Activated CD8-positive, alpha-beta T cell treated with anti-CD3 and anti-CD28 coated beads, Interleukin-2, amount 10 ng/mL, durations not matched to agents 7 days and 5 days (primary cell): ENCODE results near the gene DIRAS2. TPM values are rescaled to one million over a fixed set of nuclear protein-coding genes. Genes with fewer than 3 reads are reported as not detected.

Source experiments
- ATAC-seq: fragments of 150-1000 bp; cut with Tn5 transposase; one replicate; pipeline ENCODE4 v1.10.0; 2021; ENCODE audit warnings: moderate library complexity
- CTCF ChIA-PET: fragments of 350-600 bp; sonication (Branson Sonifier 250); formaldehyde crosslinking; loops from one replicate; lab custom pipeline; 2021; ENCODE audit warnings: antibody characterized with exemption; lab: Charles Lee
- POLR2A ChIA-PET: fragments of 350-600 bp; sonication (Branson Sonifier 250); formaldehyde crosslinking; loops from one replicate; lab custom pipeline; 2021; ENCODE audit warnings: antibody characterized with exemption; lab: Charles Lee
- DNase-seq: peaks from one replicate; pipeline ENCODE4 v3.0.0-alpha.2; 2020
- H3K27ac Mint-ChIP-seq: one replicate; pipeline ENCODE4 v1.8.0; 2021; ENCODE audit warnings: mild to moderate bottlenecking, mixed read lengths
- H3K27me3 Mint-ChIP-seq: one replicate; pipeline ENCODE4 v1.8.0; 2021; ENCODE audit warnings: low read depth, mixed read lengths
- H3K36me3 Mint-ChIP-seq: one replicate; pipeline ENCODE4 v1.8.0; 2021; ENCODE audit warnings: low read depth, mixed read lengths
- H3K4me1 Mint-ChIP-seq: one replicate; pipeline ENCODE4 v1.8.0; 2021; ENCODE audit warnings: low read depth, mixed read lengths
- H3K4me3 Mint-ChIP-seq: one replicate; pipeline ENCODE4 v1.8.0; 2021; ENCODE audit warnings: mild to moderate bottlenecking, mixed read lengths
- H3K9me3 Mint-ChIP-seq: one replicate; pipeline ENCODE4 v1.8.0; 2022; ENCODE audit warnings: mixed read lengths; ENCODE audit not compliant: insufficient read depth
- total RNA-seq, 2 experiments: library from RNA; stranded (reverse); gene quantifications; one replicate each; pipeline ENCODE4 v1.2.3, GENCODE V29; 2021

The DIRAS2 gene
- total RNA-seq, 2 experiments from 2014 or later: not detected

GRCh38 chr9:90607701-90608516, 34.7 kb downstream of the DIRAS2 start:
- POLR2A ChIA-PET: no interaction called here
- Mint-ChIP-seq H3K4me1 (no peaks in the 10 kb centered on the region), H3K36me3 (no peaks in the 10 kb centered on the region), H3K4me3 (no peak overlapping the region), H3K9me3 (no peaks in the 10 kb centered on the region), H3K27me3 (no peaks in the 10 kb centered on the region), H3K27ac (no peak overlapping the region)
- CTCF ChIA-PET: no interaction called here
- ATAC-seq (no peak), DNase-seq (no peak)

- H3K27ac Mint-ChIP-seq: no peak overlapping the region
- H3K27me3 Mint-ChIP-seq: peaks cover 7% of the 10 kb centered on the region
- no peaks in the 10 kb centered on the region for H3K36me3 Mint-ChIP-seq
- no peaks in the 10 kb centered on the region for H3K9me3 Mint-ChIP-seq
- ChIA-PET CTCF (no interaction called here), POLR2A (no interaction called here)
- no peaks in the 10 kb centered on the region for H3K4me1 Mint-ChIP-seq
- ATAC-seq: no peak
- DNase-seq: no peak
- H3K4me3 Mint-ChIP-seq: no peak overlapping the region
These were observed 42.6 kb downstream of the DIRAS2 start for GRCh38 chr9:90600029-90600428.

DNA sequence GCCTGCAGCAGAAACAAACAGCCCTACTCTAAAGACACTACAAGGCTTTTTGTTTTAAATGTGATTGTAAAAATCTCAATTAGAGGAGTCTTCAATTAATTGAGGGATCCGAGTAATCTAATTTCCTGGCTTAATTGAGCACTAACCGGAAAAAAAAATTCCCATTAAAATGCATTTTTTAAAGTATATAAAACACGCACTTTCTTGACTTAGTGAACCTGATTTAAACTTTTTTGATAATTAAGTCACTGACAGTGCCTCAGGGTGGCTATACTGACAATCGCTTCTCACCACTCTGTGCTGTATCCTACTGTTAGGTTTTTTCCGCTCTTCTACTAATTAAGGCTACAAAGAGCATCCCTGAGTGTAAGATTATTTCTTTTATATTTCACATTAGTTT, 44.4 kb downstream of the DIRAS2 start:
- ChIA-PET CTCF (no interaction called here), POLR2A (no interaction called here)
- no peak for DNase-seq
- ATAC-seq: no peak
- H3K9me3 Mint-ChIP-seq: no peaks in the 10 kb centered on the region
- H3K27me3 Mint-ChIP-seq: peaks cover 7% of the 10 kb centered on the region
- no peaks in the 10 kb centered on the region for H3K36me3 Mint-ChIP-seq
- no peak overlapping the region for H3K27ac Mint-ChIP-seq
- H3K4me1 Mint-ChIP-seq: no peaks in the 10 kb centered on the region
- H3K4me3 Mint-ChIP-seq: no peak overlapping the region

DNA sequence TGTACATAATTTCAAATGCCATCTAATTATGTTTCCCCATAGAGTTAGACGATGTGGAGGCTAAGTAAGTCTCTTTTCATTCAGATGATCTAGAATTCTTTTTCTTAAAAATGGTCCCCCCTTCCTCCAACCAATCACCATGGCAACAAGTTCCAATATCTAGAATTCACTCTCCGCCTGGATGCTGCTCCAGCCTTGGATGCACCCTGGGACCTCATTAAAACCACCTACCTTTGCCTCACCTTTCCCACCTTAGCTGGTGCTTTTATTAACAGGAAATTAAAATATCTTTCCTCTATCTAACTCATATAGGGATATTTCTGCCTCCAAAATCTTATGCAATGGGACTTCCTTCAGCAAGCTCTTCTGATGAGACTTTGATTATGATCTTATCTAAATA, 49.0 kb downstream of the DIRAS2 start:
- H3K27me3 Mint-ChIP-seq: peaks cover 6% of the 10 kb centered on the region
- H3K36me3 Mint-ChIP-seq: no peaks in the 10 kb centered on the region
- no peak for ATAC-seq
- H3K27ac Mint-ChIP-seq: no peak overlapping the region
- POLR2A ChIA-PET: no interaction called here
- no peaks in the 10 kb centered on the region for H3K4me1 Mint-ChIP-seq
- CTCF ChIA-PET: no interaction called here
- H3K4me3 Mint-ChIP-seq: no peak overlapping the region
- no peak for DNase-seq
- no peaks in the 10 kb centered on the region for H3K9me3 Mint-ChIP-seq

DNA sequence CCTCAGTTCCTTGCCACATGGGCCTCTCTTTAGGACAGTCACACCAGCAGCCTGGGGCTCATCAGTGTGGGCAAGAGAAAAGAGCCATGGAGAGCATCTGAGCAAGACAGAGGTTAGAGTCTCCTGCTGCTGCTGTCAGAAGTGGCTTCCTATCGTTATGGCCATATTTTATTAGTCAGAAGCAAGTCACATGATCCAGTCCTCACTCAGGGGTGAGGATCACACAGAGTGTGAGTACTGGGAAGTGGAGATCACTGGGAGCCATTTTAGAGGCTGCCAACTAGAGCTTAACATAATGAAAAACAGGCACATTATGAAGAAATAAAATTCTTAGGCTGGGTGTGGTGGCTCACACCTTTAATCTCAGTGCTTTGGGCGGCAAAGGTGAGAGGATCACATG, 62.0 kb downstream of the DIRAS2 start:
- Mint-ChIP-seq H3K9me3 (no peaks in the 10 kb centered on the region), H3K27me3 (peaks cover 8% of the 10 kb centered on the region), H3K4me3 (no peak overlapping the region), H3K27ac (no peak overlapping the region), H3K36me3 (no peaks in the 10 kb centered on the region), H3K4me1 (no peaks in the 10 kb centered on the region)
- no peak for DNase-seq
- no peak for ATAC-seq
- POLR2A ChIA-PET: no interaction called here
- CTCF ChIA-PET: no interaction called here

GRCh38 chr9:90579181-90579580, 63.4 kb downstream of the DIRAS2 start:
- H3K4me1 Mint-ChIP-seq: no peaks in the 10 kb centered on the region
- ATAC-seq (no peak), DNase-seq (no peak)
- ChIA-PET CTCF (no interaction called here), POLR2A (no interaction called here)
- no peaks in the 10 kb centered on the region for H3K9me3 Mint-ChIP-seq
- H3K36me3 Mint-ChIP-seq: no peaks in the 10 kb centered on the region
- peaks cover 10% of the 10 kb centered on the region for H3K27me3 Mint-ChIP-seq
- no peak overlapping the region for H3K4me3 Mint-ChIP-seq
- no peak overlapping the region for H3K27ac Mint-ChIP-seq

DNA sequence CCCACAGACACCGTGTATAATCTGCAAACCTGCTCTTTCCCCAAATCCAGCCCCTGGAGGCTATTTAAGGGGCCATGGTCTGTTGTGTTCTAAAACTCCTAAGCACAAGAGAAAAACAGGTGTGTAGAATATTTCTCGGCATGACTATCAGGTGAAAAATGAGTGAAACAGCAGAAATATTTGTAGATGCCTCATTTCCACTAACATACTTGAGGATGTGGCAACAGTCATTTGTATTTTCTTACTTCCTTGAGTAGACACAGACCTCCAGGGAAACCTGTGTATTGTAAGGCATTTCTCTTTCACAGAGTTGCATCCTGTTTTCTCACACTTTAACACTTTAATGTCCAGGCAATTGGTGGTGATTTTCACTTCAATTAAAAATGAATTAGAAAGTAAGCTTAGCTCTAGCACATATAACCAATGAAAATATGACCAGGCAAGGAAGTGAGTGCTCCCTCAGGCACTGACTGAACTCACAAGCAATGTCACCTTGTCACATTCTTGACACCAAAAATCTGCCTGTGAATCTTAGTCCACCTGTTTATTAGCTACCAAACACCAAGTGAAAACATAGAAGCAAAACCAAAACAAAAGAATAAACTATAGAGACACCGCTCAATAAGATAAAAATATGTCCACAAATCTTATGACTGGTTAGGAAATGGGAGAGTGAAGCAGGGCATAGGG, 64.4 kb downstream of the DIRAS2 start:
- no peaks in the 10 kb centered on the region for H3K36me3 Mint-ChIP-seq
- H3K27me3 Mint-ChIP-seq: peaks cover 10% of the 10 kb centered on the region
- ATAC-seq (no peak), DNase-seq (no peak)
- no peak overlapping the region for H3K27ac Mint-ChIP-seq
- H3K4me3 Mint-ChIP-seq: no peak overlapping the region
- ChIA-PET CTCF (no interaction called here), POLR2A (no interaction called here)
- no peaks in the 10 kb centered on the region for H3K4me1 Mint-ChIP-seq
- no peaks in the 10 kb centered on the region for H3K9me3 Mint-ChIP-seq

DNA sequence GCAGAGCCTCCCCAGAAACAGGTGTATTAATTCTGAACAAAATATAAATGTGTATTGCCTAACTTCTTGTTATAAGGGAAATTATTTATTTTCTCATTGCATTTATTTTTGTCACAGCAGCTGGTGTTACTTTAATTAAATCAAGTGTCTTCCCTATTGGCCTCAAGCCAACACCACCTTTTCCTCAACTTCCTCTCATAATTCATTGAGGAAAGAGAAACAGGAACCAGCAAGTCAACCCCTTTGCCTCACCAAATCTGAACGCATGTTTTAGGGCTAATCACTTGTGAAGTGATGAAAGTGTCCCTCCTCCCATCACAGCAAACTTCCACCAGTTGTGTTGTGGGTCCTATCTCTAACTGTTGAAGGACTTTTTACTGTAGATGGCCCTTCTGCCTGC, 73.1 kb downstream of the DIRAS2 start:
- ATAC-seq (no peak), DNase-seq (no peak)
- Mint-ChIP-seq H3K36me3 (no peaks in the 10 kb centered on the region), H3K4me1 (no peaks in the 10 kb centered on the region), H3K27ac (no peak overlapping the region), H3K9me3 (no peaks in the 10 kb centered on the region), H3K27me3 (no peaks in the 10 kb centered on the region), H3K4me3 (no peak overlapping the region)
- ChIA-PET CTCF (no interaction called here), POLR2A (no interaction called here)

GRCh38 chr9:90568667-90569066, 74.0 kb downstream of the DIRAS2 start:
- H3K27me3 Mint-ChIP-seq: no peaks in the 10 kb centered on the region
- ATAC-seq (no peak), DNase-seq (no peak)
- CTCF ChIA-PET: no interaction called here
- no peaks in the 10 kb centered on the region for H3K36me3 Mint-ChIP-seq
- POLR2A ChIA-PET: no interaction called here
- no peak overlapping the region for H3K4me3 Mint-ChIP-seq
- H3K27ac Mint-ChIP-seq: no peak overlapping the region
- no peaks in the 10 kb centered on the region for H3K9me3 Mint-ChIP-seq
- H3K4me1 Mint-ChIP-seq: no peaks in the 10 kb centered on the region

- ATAC-seq (no peak), DNase-seq (no peak)
- POLR2A ChIA-PET: no interaction called here
- H3K36me3 Mint-ChIP-seq: no peaks in the 10 kb centered on the region
- CTCF ChIA-PET: no interaction called here
- H3K4me1 Mint-ChIP-seq: no peaks in the 10 kb centered on the region
- no peak overlapping the region for H3K27ac Mint-ChIP-seq
- H3K4me3 Mint-ChIP-seq: no peak overlapping the region
- no peaks in the 10 kb centered on the region for H3K27me3 Mint-ChIP-seq
- H3K9me3 Mint-ChIP-seq: no peaks in the 10 kb centered on the region
These were observed 80.4 kb downstream of the DIRAS2 start for GRCh38 chr9:90562229-90562628.
